CD4-positive, alpha-beta T cell treated with Interleukin-17A for 4 hours (primary cell): ENCODE results near the gene LRRC74B.
A peak's percentile ranks its signal among the peaks of the same experiment; 100 is the strongest.
"Not testable (repeated sequence)": the region's sequence is repeated elsewhere in the genome, so short reads cannot be mapped to it uniquely, and the experiment has no call there.

Source experiments
- DNase-seq: peaks from one replicate; pipeline ENCODE4 v3.0.0-alpha.2; 2020; ENCODE audit warnings: mixed read lengths

Gene LRRC74B

DNA sequence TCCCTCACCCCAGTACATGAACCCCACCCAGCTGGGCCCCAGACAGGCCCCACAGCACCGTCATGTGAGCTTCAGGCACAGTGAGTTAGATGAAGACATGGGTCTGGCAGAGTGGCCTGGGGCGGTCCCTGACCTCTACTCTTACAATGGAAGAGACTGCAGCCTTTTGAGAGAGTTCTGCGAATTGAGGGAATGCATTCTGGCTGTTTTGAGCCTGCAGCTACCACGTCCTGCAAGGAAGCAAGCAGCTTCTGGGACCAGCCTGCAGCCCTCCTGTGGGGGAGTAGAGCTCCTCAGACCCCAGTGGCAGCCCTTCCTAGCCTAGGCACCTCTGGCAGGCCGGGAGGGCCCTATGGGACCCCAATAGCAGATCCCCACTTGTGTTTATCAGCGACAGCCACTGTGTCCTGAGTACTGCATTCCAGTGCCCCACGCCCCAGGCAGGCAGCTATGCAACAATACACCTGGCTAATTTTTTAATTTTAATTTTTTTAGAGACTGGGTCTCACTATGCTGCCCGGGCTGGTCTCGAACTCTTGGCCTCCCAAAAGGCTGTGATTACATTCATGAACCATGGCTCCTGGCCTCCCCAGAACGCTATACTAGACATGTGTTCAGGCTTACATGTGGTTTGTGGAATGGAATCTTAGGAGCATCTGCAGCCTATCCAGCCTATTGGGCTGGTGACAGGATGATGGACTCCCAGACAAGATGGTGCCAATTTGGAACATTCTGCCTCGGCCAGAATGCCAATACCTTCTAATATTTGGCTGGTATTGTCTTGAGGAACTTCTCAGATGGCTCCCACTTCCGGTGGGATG, 12.7 kb upstream of the LRRC74B start:
- DNase-seq: no peak

DNA sequence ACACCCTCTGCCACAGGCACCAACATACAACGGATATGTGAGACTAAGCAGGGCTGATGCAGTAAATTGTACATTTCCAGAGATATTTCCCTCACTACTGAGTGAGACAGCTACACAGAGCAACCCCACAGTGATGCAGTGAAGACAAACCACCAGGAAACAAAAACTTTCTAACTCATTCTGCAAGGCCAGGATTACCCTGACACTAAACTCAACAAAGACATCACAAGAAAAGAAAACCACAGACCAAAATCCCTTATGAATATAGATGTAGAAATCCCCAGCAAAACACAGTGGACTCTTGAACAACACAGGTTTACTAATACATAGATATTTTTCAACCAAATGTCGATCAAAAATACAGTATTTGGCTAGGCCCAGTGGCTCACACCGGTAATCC, 11.9 kb upstream of the LRRC74B start:
- no peak for DNase-seq

DNA sequence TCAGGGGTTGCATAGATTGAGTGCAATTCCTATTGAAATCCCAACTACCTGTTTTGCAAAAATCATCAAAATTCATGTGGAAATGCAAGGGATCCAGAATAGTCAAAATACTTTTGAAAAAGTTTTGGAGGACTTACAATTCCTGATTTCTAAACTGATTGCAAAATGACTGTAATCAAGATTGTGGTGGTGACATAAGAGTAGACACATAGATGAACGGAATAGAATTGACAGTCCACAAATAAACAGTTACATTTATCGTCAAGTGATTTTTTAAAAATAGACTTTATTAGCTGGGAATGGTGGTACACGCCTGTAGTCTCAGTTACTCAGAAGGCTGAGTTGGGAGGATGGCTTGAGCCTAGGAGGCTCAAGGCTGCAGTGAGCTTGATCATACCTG, 10.8 kb upstream of the LRRC74B start:
- no peak for DNase-seq

DNA sequence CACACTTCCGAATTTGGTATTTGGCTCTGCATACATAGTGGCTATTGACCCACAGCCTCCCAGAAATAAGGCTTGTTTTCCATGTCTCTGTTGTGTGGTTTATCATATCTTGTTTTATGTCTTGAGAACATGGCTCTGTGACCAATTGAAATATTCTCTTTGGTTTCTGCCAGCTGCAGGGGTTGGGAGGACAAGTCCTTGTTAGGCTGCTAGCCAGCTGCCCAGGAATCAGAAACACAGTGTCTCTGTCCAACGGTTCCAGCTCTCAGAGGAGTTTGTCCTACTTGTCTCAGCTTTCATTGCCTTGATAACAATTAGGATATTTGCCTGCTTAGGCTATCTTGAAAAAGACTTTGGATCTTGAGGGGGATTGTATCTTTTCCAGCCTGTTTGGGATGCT, 7.3 kb upstream of the LRRC74B start:
- no peak for DNase-seq

- DNase-seq: not testable (repeated sequence)
Observed at GRCh38 chr22:21039158-21039557, 6.6 kb upstream of the LRRC74B start.

DNA sequence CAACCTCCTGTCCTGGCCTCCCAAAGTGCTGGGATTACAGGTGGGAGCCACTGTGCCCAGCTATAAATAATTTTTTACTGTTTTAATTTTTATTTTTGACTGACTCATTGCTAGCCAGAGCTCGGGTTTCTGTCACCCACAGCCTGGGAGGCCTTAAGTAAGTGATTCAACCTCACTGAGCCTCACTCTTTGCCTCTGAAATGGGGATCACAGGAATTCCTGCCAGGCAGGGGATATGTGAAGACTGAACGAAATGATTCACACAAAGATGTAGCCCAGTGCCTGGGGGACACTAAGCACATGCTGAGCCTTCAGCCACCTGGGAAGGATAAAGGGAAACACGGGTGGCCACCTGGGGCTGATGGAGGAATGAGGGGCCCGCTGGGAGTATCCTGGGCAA, 3.8 kb upstream of the LRRC74B start:
- DNase-seq: no peak

GRCh38 chr22:21042978-21043859, 2.5 kb upstream of the LRRC74B start:
- DNase-seq: no peak

- no peak for DNase-seq
Observed at GRCh38 chr22:21043860-21044535, 1.7 kb upstream of the LRRC74B start.

DNA sequence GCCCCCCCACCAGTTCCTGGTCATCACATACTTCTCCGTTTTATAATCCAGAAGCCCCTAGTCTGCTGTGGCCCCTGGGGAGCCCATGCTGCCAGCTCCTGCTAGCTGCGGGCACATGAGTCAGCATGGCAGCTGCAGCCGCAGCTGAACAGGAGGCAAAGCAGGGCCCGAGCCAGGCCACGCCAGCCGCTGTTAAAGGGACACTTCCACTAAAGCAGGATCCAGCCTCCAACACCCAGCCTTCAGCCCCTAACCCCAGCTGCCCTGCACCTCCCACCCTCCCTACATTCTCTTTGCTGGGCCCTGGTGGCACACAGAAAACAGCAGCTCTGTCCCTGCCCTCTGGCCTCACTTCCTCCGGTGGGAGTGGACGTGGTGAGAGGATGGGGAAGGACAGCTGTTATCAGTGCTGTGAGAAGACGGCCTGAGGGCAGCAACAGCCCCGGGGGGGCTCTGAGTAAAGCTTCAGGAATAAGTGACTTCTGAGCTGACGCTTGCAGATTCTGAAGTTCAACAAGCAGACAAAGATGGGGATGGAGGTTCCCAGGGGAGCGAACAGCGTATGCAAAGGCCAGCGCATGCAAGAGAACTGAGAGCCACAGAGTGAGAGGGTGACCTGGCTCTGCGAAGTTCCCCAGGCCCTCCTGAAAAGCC, 688 bp upstream of the LRRC74B start:
- no peak for DNase-seq

GRCh38 chr22:21047035-21047661, 1.4 kb downstream of the LRRC74B start:
- DNase-seq: no peak

GRCh38 chr22:21047730-21048129, 2.0 kb downstream of the LRRC74B start:
- no peak for DNase-seq

- DNase-seq: not testable (repeated sequence)
Observed at GRCh38 chr22:21048448-21048847, 2.7 kb downstream of the LRRC74B start.

GRCh38 chr22:21048965-21049364, 3.2 kb downstream of the LRRC74B start:
- DNase-seq: not testable (repeated sequence)

GRCh38 chr22:21051145-21051830, 5.5 kb downstream of the LRRC74B start:
- no peak for DNase-seq

DNA sequence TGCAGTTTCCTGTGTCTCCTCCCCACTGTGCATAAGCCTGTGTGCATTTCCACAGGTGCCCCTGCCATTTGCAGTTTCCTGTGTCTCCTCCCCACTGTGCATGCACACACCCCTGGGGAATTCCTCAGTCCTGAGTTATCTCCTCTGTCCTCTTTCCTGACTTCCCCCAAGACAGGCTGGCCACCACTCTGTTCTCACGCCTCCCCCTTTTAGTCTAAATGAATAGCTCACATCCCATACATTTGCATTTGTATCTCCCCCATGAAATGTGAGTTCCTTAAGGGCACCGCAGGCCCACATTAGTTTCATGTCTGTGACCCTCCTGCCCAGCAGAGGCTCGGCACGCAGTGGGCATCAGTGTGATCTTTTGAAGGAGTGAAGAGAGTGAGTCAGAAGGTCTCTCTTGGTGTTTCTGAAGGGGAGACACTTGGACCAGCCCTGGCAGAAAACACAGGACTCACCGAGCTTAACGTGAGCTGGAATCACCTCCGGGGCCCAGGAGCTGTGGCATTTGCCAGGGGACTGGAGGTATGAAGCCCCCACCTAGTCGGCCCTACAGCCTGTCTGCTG, 6.2 kb downstream of the LRRC74B start:
- no peak for DNase-seq

DNA sequence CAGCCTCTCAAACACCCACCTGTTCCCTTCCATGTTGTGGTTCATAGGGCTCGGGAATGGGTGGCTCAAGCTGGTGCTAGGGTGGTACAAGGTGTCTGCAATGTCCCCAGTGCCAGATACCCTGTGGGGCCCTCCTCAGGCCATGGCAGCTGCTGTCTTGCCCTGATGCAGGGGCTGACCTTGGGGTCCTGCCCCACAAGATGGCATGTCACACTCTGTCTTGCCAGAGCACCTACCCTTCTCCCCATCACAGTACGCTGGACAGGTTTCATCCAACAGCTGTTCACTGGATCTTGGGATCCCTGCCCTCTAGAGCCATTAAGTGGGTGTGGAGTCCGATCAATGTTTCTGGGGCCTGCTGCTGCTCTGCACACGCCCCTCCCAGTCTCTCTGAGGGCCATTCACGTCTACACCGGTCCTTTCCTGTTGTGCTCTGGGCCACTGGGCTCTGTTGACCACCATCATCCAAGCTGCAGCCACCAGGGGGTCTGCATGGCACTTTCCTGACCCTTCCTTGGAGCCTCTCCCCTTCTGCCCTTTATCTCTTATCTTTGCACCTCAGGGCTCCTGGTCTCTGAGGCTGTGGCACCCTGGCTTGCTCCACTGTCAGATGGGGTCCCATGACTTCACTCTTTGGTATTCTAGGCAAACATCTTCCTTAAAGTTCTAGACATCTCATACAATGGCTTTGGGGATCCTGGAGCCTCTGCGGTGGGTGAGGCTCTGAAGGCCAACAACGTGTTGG, 7.1 kb downstream of the LRRC74B start:
- no peak for DNase-seq

DNA sequence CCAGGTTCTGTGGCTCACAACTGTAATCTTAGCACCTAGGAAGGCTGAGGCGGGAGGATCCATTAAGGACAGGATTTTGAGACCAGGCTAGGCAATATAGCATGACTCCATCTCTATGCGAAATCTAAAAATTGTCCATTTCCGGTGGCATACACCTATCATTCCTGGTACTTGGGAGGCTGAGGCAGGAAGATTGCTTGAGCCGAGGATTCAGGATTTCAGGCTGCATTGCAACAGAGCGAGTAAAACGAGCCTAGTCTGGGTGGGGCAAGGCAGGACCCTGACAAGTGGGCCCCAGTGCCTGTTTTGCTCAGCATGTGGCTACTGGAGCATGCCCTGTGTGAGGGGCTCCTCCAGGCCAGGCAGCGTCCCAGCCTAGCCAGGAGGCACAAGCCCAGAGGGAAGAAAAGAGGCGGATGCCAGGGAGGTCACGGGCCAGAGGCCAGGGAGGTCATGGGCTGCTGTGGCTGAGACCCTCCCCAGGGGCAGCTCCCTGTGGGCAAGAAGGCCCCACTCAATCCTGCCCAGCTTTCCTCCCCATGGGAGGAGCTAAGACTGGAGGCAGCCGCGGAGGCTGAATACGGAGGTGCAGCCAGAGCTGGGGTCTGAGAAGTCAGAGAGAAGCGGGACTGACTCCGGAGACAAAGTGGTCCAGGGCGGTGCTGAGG, 8.4 kb downstream of the LRRC74B start:
- DNase-seq: no peak

GRCh38 chr22:21054714-21055563, 9.2 kb downstream of the LRRC74B start:
- DNase-seq: no peak

DNA sequence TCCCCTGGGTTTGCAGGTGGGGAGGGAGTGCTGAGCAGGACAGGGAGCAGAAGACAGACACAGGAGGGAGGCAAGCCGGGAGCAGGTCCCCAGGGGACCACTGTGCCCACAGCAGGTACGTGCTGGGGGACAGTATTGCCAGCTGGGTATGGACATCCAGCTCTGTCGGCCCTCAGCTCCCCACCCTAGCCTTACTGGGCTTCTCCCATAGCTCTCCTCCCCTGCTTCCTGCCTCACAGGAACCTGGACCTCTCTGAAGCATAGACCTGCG, 9.8 kb downstream of the LRRC74B start:
- DNase-seq: peak; percentile 6
